Adrenal gland (tissue), 12 donors: Measurements from ENCODE around the gene DOCK4. TPM values are rescaled to one million over a fixed set of nuclear protein-coding genes. Genes with fewer than 3 reads are reported as not detected.

Source experiments
- DNase-seq, 7 donors: peaks; one replicate each; pipeline ENCODE4 v3.0.0-alpha.2; 2019 to 2020
- H3K27ac ChIP-seq, 5 donors: fragments of 200-600 bp; sonication (generic) in 4 of 5; 1 replicate in 3 of 5; 2 replicates in 2 of 5; pipeline versions ENCODE4 v1.5.1 to v1.8.0; 2016 to 2020; ENCODE audit warnings: mild to moderate bottlenecking in 1 of 5
- H3K27me3 ChIP-seq: fragments of 200-600 bp; 2 replicates; pipeline ENCODE4 v1.8.0; 2021
- H3K36me3 ChIP-seq, 2 donors: fragments of 200-600 bp; replicated peaks in 1 of 2; 1 replicate in 1 of 2; 2 replicates in 1 of 2; pipeline versions ENCODE4 v1.5.1 to v1.8.0; 2018 to 2022
- H3K4me1 ChIP-seq, 2 donors: fragments of 200-600 bp; replicated peaks in 1 of 2; 1 replicate in 1 of 2; 2 replicates in 1 of 2; pipeline versions ENCODE4 v1.5.1 to v1.8.0; 2018 to 2021
- H3K4me3 ChIP-seq, 4 donors: fragments of 200-600 bp; sonication (generic) in 3 of 4; one replicate each; pipeline ENCODE4 v1.5.1; 2016 to 2018
- H3K9me3 ChIP-seq, 3 donors: fragments of 200-600 bp; sonication (generic) in 1 of 3; replicated peaks in 1 of 3; 1 replicate in 2 of 3; 2 replicates in 1 of 3; pipeline versions ENCODE4 v1.5.1 to v1.8.0; 2016 to 2021
- POLR2A ChIP-seq, 2 donors: fragments of 450-650 bp; IDR thresholded peaks; one replicate each; pipeline ENCODE4 v1.6.1; 2017; ENCODE audit warnings: antibody characterized with exemption in 2 of 2, mild to moderate bottlenecking in 2 of 2, moderate library complexity in 1 of 2
- WGBS, 4 donors: extraction: QIAGEN DNeasy Blood & Tissue Kit in 2 of 4; methylation state at CpG; one replicate each; pipeline versions ENCODE4 v1.1.5 to v1.1.7; 2013 to 2017; 5-methylcytosine and 5-hydroxymethylcytosine counted together
- intact Hi-C, 2 donors: fragments of 100-400 bp; cut with DNase I; formaldehyde crosslinking; loops; one replicate each; pipeline versions ENCODE4 v1.14.1 to v1.15.0; 2022 to 2023
- polyA plus RNA-seq, 3 donors: library from polyadenylated mRNA; stranded (reverse); fragments of 200-250 nt in 2 of 3; fragments of 350-450 nt in 1 of 3; fragmentation: Illumina TruSeq in 1 of 3; extraction: RNeasy Lipid Tissue Mini Kit (QIAGEN cat#74804) in 1 of 3; gene quantifications; one replicate each; pipeline ENCODE4 v1.2.3, GENCODE V29; 2013 to 2014
- total RNA-seq, 9 donors: library from RNA; depleted of rRNA in 4 of 9; stranded (reverse); fragments of >200 nt in 4 of 9; fragments of 120-200 nt in 1 of 9; fragmentation: NEBNext Ultra II Directional in 1 of 9; extraction: Animal tissue kit (Norgen Biotek cat#: 25700) in 1 of 9; gene quantifications; one replicate each; pipeline versions ENCODE4 v1.1.0 to v1.2.4, GENCODE V29; 2013 to 2023
- TF ChIP-seq, protein P1 (sequence below), 6 experiments: fragments of 450-650 bp in 4 of 6; fragments of 200-600 bp in 2 of 6; sonication (generic) in 1 of 6; IDR thresholded peaks; 1 replicate in 5 of 6; 2 replicates in 1 of 6; pipeline versions ENCODE4 v1.5.1 to v1.8.0; 2016 to 2021; ENCODE audit warnings: antibody characterized with exemption in 6 of 6, mild to moderate bottlenecking in 2 of 6, moderate library complexity in 1 of 6
- donor health status: healthy with polysubstance abuse.
- donor health status: Bipolar disorder and iron deficiency.
- donor health status: DM: yes; HTN: yes; CAD: no.
- donor health status: DM: no; HTN: no; CAD: no.
- donor health status: DM: no; HTN: no; CAD: no.
- donor health status: DM: yes; HTN: yes; CAD: no.

DOCK4 gene
- total and polyA plus RNA-seq, 12 donors = 6.2 to 37.6 (median 21.1) TPM

DNA sequence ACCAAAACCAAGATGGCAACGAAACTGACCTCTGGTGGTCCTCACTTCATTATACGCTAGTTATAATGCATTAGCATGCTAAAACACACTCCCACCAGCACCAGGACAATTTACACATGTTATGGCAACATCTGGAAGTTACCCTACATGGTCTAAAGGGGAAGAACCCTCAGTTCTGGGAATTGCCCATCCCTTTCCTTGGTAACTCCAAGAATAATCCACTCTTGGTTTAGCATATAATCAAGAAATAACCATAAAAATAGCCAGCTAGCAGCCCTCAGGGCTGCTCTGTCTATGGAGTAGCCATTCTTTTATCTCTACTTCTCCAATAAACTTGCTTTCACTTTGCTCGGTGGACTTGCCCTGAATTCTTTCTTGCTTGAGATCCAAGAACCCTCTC lies 191.1 kb downstream of the DOCK4 start:
- H3K36me3 ChIP-seq = no peaks in the 10 kb centered on the region
- intact Hi-C loops = no loop called here
- no peaks in the 10 kb centered on the region for H3K27me3 ChIP-seq
- 90 to 99% (median 93%) methylated on average over 3 of the region's 3 CpGs for WGBS, 4 donors
- no peak overlapping the region for H3K4me3 ChIP-seq
- TF ChIP-seq POLR2A (IDR thresholded peaks at IDR 0.05) = no peak
- TF ChIP-seq, protein P1, sequence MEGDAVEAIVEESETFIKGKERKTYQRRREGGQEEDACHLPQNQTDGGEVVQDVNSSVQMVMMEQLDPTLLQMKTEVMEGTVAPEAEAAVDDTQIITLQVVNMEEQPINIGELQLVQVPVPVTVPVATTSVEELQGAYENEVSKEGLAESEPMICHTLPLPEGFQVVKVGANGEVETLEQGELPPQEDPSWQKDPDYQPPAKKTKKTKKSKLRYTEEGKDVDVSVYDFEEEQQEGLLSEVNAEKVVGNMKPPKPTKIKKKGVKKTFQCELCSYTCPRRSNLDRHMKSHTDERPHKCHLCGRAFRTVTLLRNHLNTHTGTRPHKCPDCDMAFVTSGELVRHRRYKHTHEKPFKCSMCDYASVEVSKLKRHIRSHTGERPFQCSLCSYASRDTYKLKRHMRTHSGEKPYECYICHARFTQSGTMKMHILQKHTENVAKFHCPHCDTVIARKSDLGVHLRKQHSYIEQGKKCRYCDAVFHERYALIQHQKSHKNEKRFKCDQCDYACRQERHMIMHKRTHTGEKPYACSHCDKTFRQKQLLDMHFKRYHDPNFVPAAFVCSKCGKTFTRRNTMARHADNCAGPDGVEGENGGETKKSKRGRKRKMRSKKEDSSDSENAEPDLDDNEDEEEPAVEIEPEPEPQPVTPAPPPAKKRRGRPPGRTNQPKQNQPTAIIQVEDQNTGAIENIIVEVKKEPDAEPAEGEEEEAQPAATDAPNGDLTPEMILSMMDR (IDR thresholded peaks at IDR 0.05) = no peak
- H3K4me1 ChIP-seq = peaks cover 0 to 36% of the 10 kb centered on the region in 2 donors
- H3K27ac ChIP-seq = no peak overlapping the region
- DNase-seq = no peak
- no peaks in the 10 kb centered on the region for H3K9me3 ChIP-seq

DNA sequence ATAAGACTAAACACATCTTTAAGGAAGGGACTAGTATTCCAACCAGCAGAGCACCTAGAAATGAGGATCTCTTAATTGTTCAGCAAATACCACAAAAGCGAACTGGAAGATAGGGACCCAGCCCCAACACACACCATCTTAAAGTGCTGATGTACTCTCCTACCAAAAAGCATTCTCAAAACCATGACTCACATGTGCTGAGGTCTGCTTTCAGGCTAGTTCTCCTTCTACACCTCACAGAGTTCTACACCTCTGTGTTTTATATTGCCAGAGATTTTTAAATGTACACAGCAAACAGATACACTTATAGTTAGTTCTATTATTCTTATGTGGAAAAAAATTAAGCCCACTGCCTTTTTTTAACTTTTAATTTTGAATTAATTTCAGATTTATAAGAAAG lies 191.9 kb downstream of the DOCK4 start:
- no peak for TF ChIP-seq POLR2A (IDR thresholded peaks at IDR 0.05)
- H3K27ac ChIP-seq = no peak overlapping the region
- 88 to 95% (median 94%) methylated on average over 1 of the region's 1 CpG for WGBS, 4 donors
- H3K9me3 ChIP-seq = no peaks in the 10 kb centered on the region
- H3K27me3 ChIP-seq = no peaks in the 10 kb centered on the region
- intact Hi-C loops = no loop called here
- no peaks in the 10 kb centered on the region for H3K36me3 ChIP-seq
- H3K4me3 ChIP-seq = no peak overlapping the region
- no peak for DNase-seq
- H3K4me1 ChIP-seq = peaks cover 0 to 31% of the 10 kb centered on the region in 2 donors

DNA sequence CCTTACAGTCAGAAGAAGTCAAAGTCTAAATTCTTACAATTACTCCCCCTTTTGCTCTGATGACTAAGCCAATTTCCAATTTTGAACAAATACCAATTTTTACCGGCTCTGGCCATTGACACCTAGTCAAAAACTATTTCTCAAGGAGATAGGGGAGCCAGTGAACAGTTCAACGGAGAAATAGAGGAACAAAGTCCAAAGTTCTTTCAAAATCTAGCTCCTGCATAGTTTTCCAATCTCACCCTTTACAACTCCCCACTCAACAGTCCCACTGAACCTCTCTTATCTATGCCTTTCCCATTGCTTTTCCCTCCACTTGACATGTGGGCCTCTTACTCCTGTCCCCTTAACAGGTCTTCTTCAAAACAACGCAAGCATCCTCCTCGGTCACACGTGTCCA lies 192.9 kb downstream of the DOCK4 start:
- intact Hi-C loops = no loop called here
- 88 to 91% (median 89%) methylated on average over 5 of the region's 5 CpGs for WGBS, 4 donors

DNA sequence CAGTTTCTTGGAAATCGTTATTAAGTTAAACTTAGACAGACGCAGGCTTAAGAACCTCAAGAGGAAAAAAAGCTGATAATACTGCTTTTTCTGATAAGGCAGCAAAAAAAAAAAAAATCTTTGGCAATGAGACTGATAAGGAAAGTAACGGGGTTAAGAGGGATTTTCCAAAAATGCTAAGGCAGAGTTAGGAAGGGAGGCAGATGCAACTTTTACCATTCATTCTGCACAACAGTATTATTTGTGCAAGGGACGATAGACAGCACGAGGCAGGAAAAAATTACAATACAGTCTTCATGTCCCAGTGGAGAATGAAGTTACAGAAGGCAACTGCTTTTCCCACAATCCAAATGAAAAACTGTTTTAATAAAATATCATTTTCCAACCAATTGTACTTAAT lies 194.0 kb downstream of the DOCK4 start:
- peaks cover 0 to 22% of the 10 kb centered on the region in 2 donors for H3K4me1 ChIP-seq
- no peak for TF ChIP-seq POLR2A (IDR thresholded peaks at IDR 0.05)
- TF ChIP-seq, protein P1 (IDR thresholded peaks at IDR 0.05) = no peak
- H3K27ac ChIP-seq = no peak overlapping the region
- H3K27me3 ChIP-seq = no peaks in the 10 kb centered on the region
- no peaks in the 10 kb centered on the region for H3K36me3 ChIP-seq
- intact Hi-C loops = no loop called here
- no peaks in the 10 kb centered on the region for H3K9me3 ChIP-seq
- 20 to 38% (median 36%) methylated on average over 5 of the region's 5 CpGs for WGBS, 4 donors
- DNase-seq = no peak
- H3K4me3 ChIP-seq = no peak overlapping the region

More for the DNA sequence above, 192.9 kb downstream of the DOCK4 start:
- no peaks in the 10 kb centered on the region for H3K36me3 ChIP-seq
- H3K9me3 ChIP-seq = no peaks in the 10 kb centered on the region
- TF ChIP-seq, protein P1 (IDR thresholded peaks at IDR 0.05) = no peak
- TF ChIP-seq POLR2A (IDR thresholded peaks at IDR 0.05) = no peak
- H3K4me3 ChIP-seq = no peak overlapping the region
- H3K27me3 ChIP-seq = no peaks in the 10 kb centered on the region
- no peak for DNase-seq
- H3K4me1 ChIP-seq = peaks cover 0 to 28% of the 10 kb centered on the region in 2 donors
- no peak overlapping the region for H3K27ac ChIP-seq

DNA sequence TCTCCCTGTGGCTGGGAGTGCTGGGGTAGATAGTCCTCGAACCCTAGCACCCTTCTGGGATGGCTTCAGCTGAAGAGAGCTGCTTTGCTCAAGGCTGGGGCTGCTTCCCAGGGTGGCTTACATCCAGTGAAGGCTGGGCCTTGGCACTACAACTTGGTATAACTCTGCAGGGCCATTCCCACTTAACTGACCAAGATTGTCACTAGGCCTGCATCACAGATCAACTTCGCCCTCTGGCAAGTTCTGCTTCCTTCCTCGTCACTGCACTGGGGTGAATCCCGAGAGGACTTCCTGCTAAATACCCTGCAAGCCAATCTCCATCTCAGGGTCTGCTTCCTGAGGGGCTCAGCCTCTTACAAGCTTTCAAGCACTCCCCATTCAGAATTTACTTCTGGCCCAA lies 195.2 kb downstream of the DOCK4 start:
- H3K27ac ChIP-seq = peak overlapping the region in 1 of 5 donors; percentile 46
- WGBS, 4 donors = 48 to 78% (median 70%) methylated on average over 3 to 4 of the region's 4 CpGs
- no peaks in the 10 kb centered on the region for H3K36me3 ChIP-seq
- TF ChIP-seq, protein P1 (IDR thresholded peaks at IDR 0.05) = no peak
- TF ChIP-seq POLR2A (IDR thresholded peaks at IDR 0.05) = no peak
- H3K9me3 ChIP-seq = no peaks in the 10 kb centered on the region
- no peaks in the 10 kb centered on the region for H3K27me3 ChIP-seq
- peak in 3 of 7 donors; percentile 18 to 26 (median 19) for DNase-seq
- H3K4me1 ChIP-seq = peaks cover 0 to 22% of the 10 kb centered on the region in 2 donors
- intact Hi-C loops = no loop called here
- H3K4me3 ChIP-seq = no peak overlapping the region
